ENCODE data around the gene PPFIA2.

Gene PPFIA2

GRCh38 chr12:81400024-81400423 is 359.1 kb downstream of the PPFIA2 start:
- Mint-ChIP-seq H3K27ac (no peak overlapping the region), H3K27me3 (no peaks in the 10 kb centered on the region), H3K4me1 (no peaks in the 10 kb centered on the region), H3K36me3 (no peaks in the 10 kb centered on the region), H3K4me3 (no peak overlapping the region), H3K9me3 (no peaks in the 10 kb centered on the region)
- CTCF ChIA-PET = no interaction called here
- no peak for DNase-seq

- Mint-ChIP-seq H3K27ac (no peak overlapping the region), H3K36me3 (no peaks in the 10 kb centered on the region), H3K27me3 (no peaks in the 10 kb centered on the region), H3K4me1 (no peaks in the 10 kb centered on the region), H3K4me3 (no peak overlapping the region), H3K9me3 (peaks cover 1% of the 10 kb centered on the region)
- DNase-seq = no peak
- CTCF ChIA-PET = no interaction called here
These were observed 363.7 kb downstream of the PPFIA2 start for GRCh38 chr12:81395431-81395830.

- Mint-ChIP-seq H3K9me3 (peaks cover 1% of the 10 kb centered on the region), H3K36me3 (no peaks in the 10 kb centered on the region), H3K27ac (no peak overlapping the region), H3K4me3 (no peak overlapping the region), H3K27me3 (no peaks in the 10 kb centered on the region), H3K4me1 (no peaks in the 10 kb centered on the region)
- DNase-seq = no peak
- CTCF ChIA-PET = no interaction called here
These were observed 369.5 kb downstream of the PPFIA2 start for GRCh38 chr12:81389550-81390099.

DNA sequence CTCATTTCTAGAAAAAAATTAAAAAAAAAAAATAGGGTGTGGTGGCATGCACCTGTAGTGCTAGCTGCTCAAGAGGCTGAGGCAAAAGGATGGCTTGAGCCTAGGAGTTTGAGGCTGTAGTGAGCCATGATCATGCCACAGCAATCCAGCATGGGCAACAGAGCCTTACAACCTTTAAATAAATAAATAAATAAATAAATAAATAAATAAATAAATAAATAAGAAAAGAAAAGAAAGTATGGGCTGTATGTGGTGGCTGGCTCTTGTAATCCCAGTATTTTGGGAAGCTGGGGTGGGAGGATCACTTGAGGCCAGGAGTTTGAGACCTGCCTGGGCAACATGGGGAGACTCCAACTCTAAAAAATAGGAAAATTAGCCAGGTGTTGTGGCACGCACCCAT is 373.0 kb downstream of the PPFIA2 start:
- Mint-ChIP-seq H3K4me3 (no peak overlapping the region), H3K36me3 (no peaks in the 10 kb centered on the region), H3K9me3 (no peaks in the 10 kb centered on the region), H3K27me3 (no peaks in the 10 kb centered on the region), H3K27ac (no peak overlapping the region), H3K4me1 (no peaks in the 10 kb centered on the region)
- DNase-seq = no peak
- CTCF ChIA-PET = no interaction called here

DNA sequence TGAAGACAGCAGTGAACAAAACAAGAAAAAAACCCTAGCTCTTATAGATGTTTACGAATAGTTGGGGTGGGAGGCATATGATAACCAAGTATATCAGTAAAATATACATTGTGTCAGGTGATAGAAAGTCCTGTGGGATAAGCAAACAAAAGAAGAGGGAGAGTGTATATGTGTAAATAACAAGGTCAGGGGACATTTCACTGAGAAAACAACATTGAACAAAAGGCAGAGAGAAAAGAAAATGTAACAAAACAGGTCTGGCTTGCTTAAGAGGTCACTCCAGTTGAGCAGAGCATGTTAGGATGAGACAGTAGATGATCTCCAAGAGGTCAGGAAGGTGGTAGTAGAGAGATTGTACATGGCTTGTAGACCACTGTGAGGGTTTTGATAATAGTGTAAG is 377.2 kb downstream of the PPFIA2 start:
- Mint-ChIP-seq H3K27ac (no peak overlapping the region), H3K27me3 (no peaks in the 10 kb centered on the region), H3K4me1 (no peaks in the 10 kb centered on the region), H3K9me3 (peaks cover 3% of the 10 kb centered on the region), H3K4me3 (no peak overlapping the region), H3K36me3 (no peaks in the 10 kb centered on the region)
- CTCF ChIA-PET = no interaction called here
- no peak for DNase-seq

DNA sequence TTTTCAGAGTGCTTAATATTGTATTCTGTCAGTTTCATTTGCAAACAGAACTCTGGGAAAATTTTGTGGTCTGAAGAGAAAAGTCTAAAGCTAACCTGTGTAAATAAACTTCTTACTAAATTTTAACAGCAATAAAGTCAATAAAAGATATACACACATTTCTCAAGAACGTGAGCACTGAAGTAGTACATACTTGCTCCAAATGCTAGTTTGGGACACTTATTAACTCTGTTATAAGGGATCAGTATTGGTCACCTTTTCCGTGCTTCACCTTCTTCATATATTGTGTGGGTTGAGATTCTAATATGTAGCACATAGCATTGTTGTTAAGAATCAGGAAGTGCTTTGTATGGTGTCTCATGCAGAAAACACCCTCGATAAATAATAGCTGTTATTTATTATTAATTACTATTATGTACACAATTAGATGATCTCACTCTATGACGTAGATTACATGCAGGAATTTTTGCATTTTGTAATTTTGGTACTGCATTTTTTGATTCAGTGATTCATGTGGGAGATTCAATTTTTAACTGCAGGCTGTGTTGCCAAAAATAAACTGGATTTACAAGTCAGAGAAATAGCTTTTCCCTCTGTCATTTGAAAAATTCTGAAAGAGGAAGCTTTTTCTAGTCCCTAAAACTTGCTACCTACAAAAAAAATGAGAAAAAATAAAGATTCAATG is 380.4 kb downstream of the PPFIA2 start:
- no peak overlapping the region for H3K27ac Mint-ChIP-seq
- CTCF ChIA-PET = no interaction called here
- no peaks in the 10 kb centered on the region for H3K27me3 Mint-ChIP-seq
- no peak for DNase-seq
- H3K9me3 Mint-ChIP-seq = peaks cover 3% of the 10 kb centered on the region
- no peaks in the 10 kb centered on the region for H3K36me3 Mint-ChIP-seq
- H3K4me1 Mint-ChIP-seq = no peaks in the 10 kb centered on the region
- no peak overlapping the region for H3K4me3 Mint-ChIP-seq

DNA sequence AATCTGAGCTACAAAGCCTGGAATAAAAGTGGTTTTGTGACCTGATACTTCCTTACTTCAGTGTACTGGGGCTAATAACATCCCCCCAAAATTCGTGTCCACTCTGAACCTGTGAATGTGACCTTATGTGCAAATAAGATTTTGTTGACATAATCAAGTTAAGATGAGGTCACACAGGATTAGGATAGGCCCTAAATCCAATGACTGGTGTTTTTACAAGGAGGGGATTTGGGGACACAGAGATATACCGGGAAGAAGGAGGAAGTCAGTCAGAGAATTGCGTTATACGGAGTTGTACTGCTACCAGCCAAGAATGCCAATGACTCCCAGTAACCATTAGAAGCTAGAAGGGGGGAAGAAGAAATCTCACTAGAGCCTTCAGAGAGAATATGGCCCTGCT is 381.4 kb downstream of the PPFIA2 start:
- Mint-ChIP-seq H3K4me1 (no peaks in the 10 kb centered on the region), H3K9me3 (peaks cover 3% of the 10 kb centered on the region), H3K27me3 (no peaks in the 10 kb centered on the region), H3K27ac (no peak overlapping the region), H3K4me3 (no peak overlapping the region), H3K36me3 (no peaks in the 10 kb centered on the region)
- no peak for DNase-seq
- CTCF ChIA-PET = no interaction called here

DNA sequence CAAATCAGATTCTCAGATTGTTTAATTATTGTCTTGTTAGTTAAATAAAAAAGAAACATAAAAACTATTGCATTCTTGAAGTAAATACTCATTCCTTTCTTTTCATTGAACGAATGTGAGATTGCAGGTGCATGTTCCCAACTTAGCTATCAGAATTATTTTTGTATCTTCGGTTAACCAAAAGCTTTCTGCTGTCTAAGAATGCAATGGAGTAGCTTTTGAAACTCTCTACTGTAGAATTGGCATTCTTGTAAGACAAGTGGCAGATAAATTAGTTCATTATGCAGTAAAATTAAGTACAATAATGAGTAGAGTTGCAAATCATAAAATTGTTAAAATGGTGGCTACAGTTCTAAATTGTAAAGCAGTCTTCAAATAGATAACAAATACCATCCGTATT is 383.2 kb downstream of the PPFIA2 start:
- Mint-ChIP-seq H3K36me3 (no peaks in the 10 kb centered on the region), H3K4me3 (no peak overlapping the region), H3K9me3 (peaks cover 3% of the 10 kb centered on the region), H3K4me1 (no peaks in the 10 kb centered on the region), H3K27me3 (no peaks in the 10 kb centered on the region), H3K27ac (no peak overlapping the region)
- CTCF ChIA-PET = no interaction called here
- no peak for DNase-seq

- DNase-seq = no peak
- no peaks in the 10 kb centered on the region for H3K27me3 Mint-ChIP-seq
- H3K4me1 Mint-ChIP-seq = no peaks in the 10 kb centered on the region
- no peaks in the 10 kb centered on the region for H3K36me3 Mint-ChIP-seq
- H3K4me3 Mint-ChIP-seq = no peak overlapping the region
- no peak overlapping the region for H3K27ac Mint-ChIP-seq
- CTCF ChIA-PET = no interaction called here
- H3K9me3 Mint-ChIP-seq = no peaks in the 10 kb centered on the region
These were observed 388.7 kb downstream of the PPFIA2 start for GRCh38 chr12:81370456-81370855.

DNA sequence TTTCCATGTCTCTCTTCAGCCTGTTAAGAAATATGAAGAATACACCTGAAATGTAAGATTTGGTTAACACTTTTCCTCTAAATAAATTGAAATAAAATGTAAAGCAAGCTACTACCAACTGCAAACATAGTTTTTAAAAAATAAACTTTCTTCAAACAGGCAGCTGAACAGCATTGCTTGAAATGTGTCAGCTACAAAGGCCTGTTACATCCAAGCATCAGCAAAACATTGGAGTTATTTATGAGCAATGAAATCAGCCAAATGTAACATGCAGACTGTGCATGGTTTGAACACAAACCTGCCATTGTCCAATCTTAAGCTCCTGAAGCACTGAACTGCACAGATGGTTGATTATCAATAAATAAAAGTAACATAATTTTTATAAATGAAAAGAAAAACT is 390.0 kb downstream of the PPFIA2 start:
- no peak overlapping the region for H3K4me3 Mint-ChIP-seq
- no peaks in the 10 kb centered on the region for H3K27me3 Mint-ChIP-seq
- H3K36me3 Mint-ChIP-seq = no peaks in the 10 kb centered on the region
- no peaks in the 10 kb centered on the region for H3K9me3 Mint-ChIP-seq
- H3K27ac Mint-ChIP-seq = no peak overlapping the region
- no peaks in the 10 kb centered on the region for H3K4me1 Mint-ChIP-seq
- DNase-seq = no peak
- CTCF ChIA-PET = no interaction called here

DNA sequence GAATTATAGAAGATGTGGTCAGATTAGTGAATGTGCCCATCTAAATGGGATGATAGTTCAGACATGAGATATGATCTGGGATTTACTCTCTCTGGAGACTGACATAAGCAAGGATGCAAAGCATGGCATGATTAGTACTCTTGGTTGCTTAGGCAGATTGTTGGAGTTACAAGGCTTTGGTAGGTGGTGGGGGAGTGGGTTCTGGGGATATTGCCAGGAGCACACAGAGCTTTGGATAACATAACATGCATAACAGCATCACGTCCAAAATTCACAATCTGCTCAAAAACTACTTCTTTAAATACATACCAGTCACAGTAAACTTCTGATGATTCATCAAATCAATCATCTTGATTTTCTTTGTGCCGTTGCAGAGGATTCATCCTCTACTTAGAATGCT is 393.9 kb downstream of the PPFIA2 start:
- Mint-ChIP-seq H3K36me3 (no peaks in the 10 kb centered on the region), H3K27ac (no peak overlapping the region), H3K4me3 (no peak overlapping the region), H3K27me3 (no peaks in the 10 kb centered on the region), H3K4me1 (no peaks in the 10 kb centered on the region), H3K9me3 (no peaks in the 10 kb centered on the region)
- no peak for DNase-seq
- CTCF ChIA-PET = no interaction called here

- no peaks in the 10 kb centered on the region for H3K9me3 Mint-ChIP-seq
- H3K36me3 Mint-ChIP-seq = no peaks in the 10 kb centered on the region
- H3K4me3 Mint-ChIP-seq = no peak overlapping the region
- DNase-seq = no peak
- H3K4me1 Mint-ChIP-seq = no peaks in the 10 kb centered on the region
- H3K27me3 Mint-ChIP-seq = no peaks in the 10 kb centered on the region
- CTCF ChIA-PET = no interaction called here
- H3K27ac Mint-ChIP-seq = no peak overlapping the region
These were observed 398.2 kb downstream of the PPFIA2 start for GRCh38 chr12:81360916-81361315.

- Mint-ChIP-seq H3K27me3 (no peaks in the 10 kb centered on the region), H3K9me3 (no peaks in the 10 kb centered on the region), H3K4me3 (no peak overlapping the region), H3K4me1 (no peaks in the 10 kb centered on the region), H3K27ac (no peak overlapping the region), H3K36me3 (no peaks in the 10 kb centered on the region)
- DNase-seq = no peak
- CTCF ChIA-PET = no interaction called here
These were observed 399.4 kb downstream of the PPFIA2 start for GRCh38 chr12:81359736-81360135.

DNA sequence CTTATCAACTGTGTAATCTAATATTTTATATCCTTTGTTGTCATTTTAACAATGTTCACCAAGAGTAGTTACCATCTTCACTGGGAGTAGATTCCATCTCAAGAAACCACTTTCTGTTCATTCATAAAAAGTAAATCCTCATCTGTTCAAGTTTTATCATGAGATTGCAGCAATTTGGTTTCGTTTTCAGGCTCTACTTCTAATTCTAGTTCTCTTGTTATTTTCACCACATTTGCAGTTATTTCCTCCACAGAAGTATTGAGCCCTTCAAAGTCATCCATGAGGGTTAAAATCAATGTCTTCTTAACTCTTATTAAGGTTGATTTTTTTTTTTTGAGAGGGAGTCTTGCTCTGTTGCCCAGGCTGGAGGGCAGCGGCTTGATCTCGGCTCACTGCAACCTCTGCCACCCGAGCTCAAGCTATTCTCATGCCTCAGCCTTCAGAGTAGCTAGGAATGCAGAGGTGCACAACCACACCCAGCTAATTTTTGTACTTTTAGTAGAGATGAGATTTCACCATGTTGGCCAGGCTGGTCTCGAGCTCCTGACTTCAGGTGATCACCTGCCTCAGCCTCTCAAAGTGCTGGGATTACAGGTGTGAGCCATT is 404.7 kb downstream of the PPFIA2 start:
- no peaks in the 10 kb centered on the region for H3K27me3 Mint-ChIP-seq
- no peaks in the 10 kb centered on the region for H3K9me3 Mint-ChIP-seq
- no peak overlapping the region for H3K4me3 Mint-ChIP-seq
- no peak overlapping the region for H3K27ac Mint-ChIP-seq
- H3K4me1 Mint-ChIP-seq = no peaks in the 10 kb centered on the region
- no peaks in the 10 kb centered on the region for H3K36me3 Mint-ChIP-seq
- CTCF ChIA-PET = no interaction called here
- DNase-seq = no peak

GRCh38 chr12:81350309-81350708 is 408.8 kb downstream of the PPFIA2 start:
- no peaks in the 10 kb centered on the region for H3K36me3 Mint-ChIP-seq
- no peaks in the 10 kb centered on the region for H3K27me3 Mint-ChIP-seq
- no peaks in the 10 kb centered on the region for H3K4me1 Mint-ChIP-seq
- no peak for DNase-seq
- H3K27ac Mint-ChIP-seq = no peak overlapping the region
- H3K4me3 Mint-ChIP-seq = no peak overlapping the region
- CTCF ChIA-PET = no interaction called here
- H3K9me3 Mint-ChIP-seq = no peaks in the 10 kb centered on the region
